ENCODE results near the gene LAMTOR2.

LAMTOR2 gene

GRCh38 chr1:156062189-156062588, 7.6 kb downstream of the LAMTOR2 start:
- no peak overlapping the region for H2AFZ ChIP-seq (ENCODE audit: low read depth, low read length, severe bottlenecking)
- H3F3A ChIP-seq (ENCODE audit: insufficient read depth) = no peaks in the 10 kb centered on the region
- no peak overlapping the region for H3K4me2 ChIP-seq (ENCODE audit: low read depth, low read length, poor library complexity, severe bottlenecking)
- no peaks in the 10 kb centered on the region for H3K79me2 ChIP-seq (ENCODE audit: insufficient read depth, low read length)
- H3K9me2 ChIP-seq (replicated peaks; ENCODE audit: insufficient read depth, low read length) = no peaks in the 10 kb centered on the region
- no peak overlapping the region for H3K27ac ChIP-seq (ENCODE audit: low read depth, low read length)
- H4K20me1 ChIP-seq (ENCODE audit: low read depth, low read length) = no peaks in the 10 kb centered on the region
- no peaks in the 10 kb centered on the region for H3K9me3 ChIP-seq (ENCODE audit: insufficient read depth, low read length)
- TF ChIP-seq EZH2phosphoT487 (conservative IDR thresholded peaks at IDR 0.05; ENCODE audit: low read length) = no peak
- no peak for TF ChIP-seq CTCF (IDR thresholded peaks at IDR 0.05; ENCODE audit: insufficient read depth, low read length, poor library complexity, severe bottlenecking)
- no peak overlapping the region for H3K4me3 ChIP-seq (ENCODE audit: insufficient read depth, low read length, poor library complexity, severe bottlenecking)
- H3K36me3 ChIP-seq (ENCODE audit: low read length) = no peaks in the 10 kb centered on the region
- H3K9ac ChIP-seq (ENCODE audit: low read length) = no peak overlapping the region
- no peaks in the 10 kb centered on the region for H3K27me3 ChIP-seq (ENCODE audit: low read length)

GRCh38 chr1:156063997-156064285, 9.4 kb downstream of the LAMTOR2 start:
- no peaks in the 10 kb centered on the region for H3K27me3 ChIP-seq (ENCODE audit: low read length)
- no peaks in the 10 kb centered on the region for H3K36me3 ChIP-seq (ENCODE audit: low read length)
- H2AFZ ChIP-seq (ENCODE audit: low read depth, low read length, severe bottlenecking) = no peak overlapping the region
- H3K4me2 ChIP-seq (ENCODE audit: low read depth, low read length, poor library complexity, severe bottlenecking) = no peak overlapping the region
- no peaks in the 10 kb centered on the region for H3F3A ChIP-seq (ENCODE audit: insufficient read depth)
- no peaks in the 10 kb centered on the region for H4K20me1 ChIP-seq (ENCODE audit: low read depth, low read length)
- TF ChIP-seq EZH2phosphoT487 (conservative IDR thresholded peaks at IDR 0.05; ENCODE audit: low read length) (no peak), CTCF (IDR thresholded peaks at IDR 0.05; ENCODE audit: insufficient read depth, low read length, poor library complexity, severe bottlenecking) (no peak)
- no peaks in the 10 kb centered on the region for H3K9me2 ChIP-seq (replicated peaks; ENCODE audit: insufficient read depth, low read length)
- H3K4me3 ChIP-seq (ENCODE audit: insufficient read depth, low read length, poor library complexity, severe bottlenecking) = no peak overlapping the region
- no peaks in the 10 kb centered on the region for H3K79me2 ChIP-seq (ENCODE audit: insufficient read depth, low read length)
- H3K9me3 ChIP-seq (ENCODE audit: insufficient read depth, low read length) = no peaks in the 10 kb centered on the region
- H3K9ac ChIP-seq (ENCODE audit: low read length) = no peak overlapping the region
- H3K27ac ChIP-seq (ENCODE audit: low read depth, low read length) = no peak overlapping the region

DNA sequence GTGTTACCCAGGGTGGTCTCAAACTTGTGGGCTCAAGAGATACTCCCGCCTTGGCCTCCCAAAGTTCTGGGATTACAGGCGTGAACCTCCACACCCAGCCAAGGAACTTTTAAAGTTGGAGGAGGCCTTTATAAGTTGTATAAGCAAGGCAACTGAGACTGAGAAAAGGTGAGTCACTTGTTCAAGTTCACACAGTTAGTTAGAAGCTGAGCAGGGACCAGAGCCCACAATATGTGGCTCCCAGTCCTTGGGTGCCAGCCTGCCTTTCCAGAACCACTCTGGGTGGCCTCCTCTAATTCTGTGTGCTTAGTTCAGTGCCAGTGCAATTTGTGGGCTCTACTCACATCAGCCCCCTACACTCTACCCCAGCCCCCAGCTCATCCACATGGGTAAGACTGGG, 10.0 kb downstream of the LAMTOR2 start:
- no peaks in the 10 kb centered on the region for H4K20me1 ChIP-seq (ENCODE audit: low read depth, low read length)
- no peak overlapping the region for H3K27ac ChIP-seq (ENCODE audit: low read depth, low read length)

More for the DNA sequence above, 10.0 kb downstream of the LAMTOR2 start:
- Histone ChIP-seq H2AFZ (ENCODE audit: low read depth, low read length, severe bottlenecking) (no peak overlapping the region), H3K9ac (ENCODE audit: low read length) (no peak overlapping the region), H3K4me2 (ENCODE audit: low read depth, low read length, poor library complexity, severe bottlenecking) (no peak overlapping the region), H3K9me2 (replicated peaks; ENCODE audit: insufficient read depth, low read length) (no peaks in the 10 kb centered on the region), H3K4me3 (ENCODE audit: insufficient read depth, low read length, poor library complexity, severe bottlenecking) (no peak overlapping the region), H3K79me2 (ENCODE audit: insufficient read depth, low read length) (no peaks in the 10 kb centered on the region), H3F3A (ENCODE audit: insufficient read depth) (no peaks in the 10 kb centered on the region), H3K36me3 (ENCODE audit: low read length) (no peaks in the 10 kb centered on the region), H3K27me3 (ENCODE audit: low read length) (no peaks in the 10 kb centered on the region), H3K9me3 (ENCODE audit: insufficient read depth, low read length) (no peaks in the 10 kb centered on the region)
- TF ChIP-seq EZH2phosphoT487 (conservative IDR thresholded peaks at IDR 0.05; ENCODE audit: low read length) (no peak), CTCF (IDR thresholded peaks at IDR 0.05; ENCODE audit: insufficient read depth, low read length, poor library complexity, severe bottlenecking) (no peak)

Measured in SU-DHL-6 (cell line).